Activated T-cell treated with anti-CD3 and anti-CD28 coated beads for 48 hours (primary cell): ENCODE results near the gene TUBB6.

ENCODE experiments used
- DNase-seq: peaks from one replicate; pipeline ENCODE4 v3.0.0-alpha.2; 2020; ENCODE audit warnings: low read depth

TUBB6 gene

DNA sequence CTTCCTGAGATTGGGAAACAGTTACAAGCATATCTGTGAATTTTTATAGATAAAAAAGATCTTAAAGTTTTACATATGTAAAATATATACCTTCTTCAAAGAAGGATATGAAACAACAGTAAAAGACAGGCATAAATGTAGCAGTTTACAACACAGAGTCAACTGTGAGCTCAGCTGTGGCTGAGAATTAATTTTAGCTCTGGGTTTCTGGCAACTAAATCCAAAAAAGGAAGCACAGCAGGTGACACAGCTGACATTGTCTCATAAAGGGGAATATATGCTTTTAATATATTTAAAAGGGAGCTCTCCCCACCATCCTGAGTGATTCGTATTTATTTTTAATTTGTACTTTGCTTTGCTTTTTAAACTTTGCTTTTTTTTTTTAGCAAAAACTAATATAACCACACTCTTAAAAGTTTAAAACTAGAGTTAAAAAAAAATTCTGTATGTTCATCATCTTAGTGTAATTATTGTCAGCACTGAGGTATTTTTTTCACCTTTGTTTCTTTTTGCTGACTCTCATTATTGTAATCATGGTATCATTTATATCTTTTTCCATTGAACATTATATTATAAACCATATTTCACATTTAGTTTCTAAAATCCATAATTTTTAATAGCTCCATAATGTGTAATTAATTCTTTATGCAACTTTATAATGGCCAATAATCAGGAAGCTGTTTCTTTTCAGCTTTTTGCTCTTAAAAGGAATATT, 6.7 kb downstream of the TUBB6 start:
- no peak for DNase-seq

GRCh38 chr18:12315490-12315889, 7.4 kb downstream of the TUBB6 start:
- no peak for DNase-seq

DNA sequence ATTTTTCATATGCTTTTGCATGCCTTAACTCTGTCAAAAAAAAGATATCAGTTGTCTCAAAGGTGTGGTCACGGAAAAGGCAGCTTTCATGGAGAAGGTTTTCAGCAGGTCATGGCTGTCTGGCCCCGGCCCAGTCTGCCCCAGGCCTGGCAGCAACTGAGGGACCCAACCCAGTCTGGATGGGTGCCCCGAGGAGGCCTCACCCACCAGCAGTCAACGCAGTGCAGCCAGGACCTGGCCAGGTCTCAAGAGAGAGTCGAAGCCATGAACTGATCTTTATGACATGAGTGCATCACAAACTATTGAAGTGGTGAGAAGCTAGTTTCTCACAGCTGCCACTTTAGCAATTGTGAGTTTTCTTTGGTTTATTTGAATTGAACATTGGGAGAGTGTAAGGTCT, 7.9 kb downstream of the TUBB6 start:
- DNase-seq: no peak

- no peak for DNase-seq
Observed at GRCh38 chr18:12317664-12318333, 9.8 kb downstream of the TUBB6 start.

GRCh38 chr18:12318334-12318697, 10.3 kb downstream of the TUBB6 start:
- DNase-seq: no peak

DNA sequence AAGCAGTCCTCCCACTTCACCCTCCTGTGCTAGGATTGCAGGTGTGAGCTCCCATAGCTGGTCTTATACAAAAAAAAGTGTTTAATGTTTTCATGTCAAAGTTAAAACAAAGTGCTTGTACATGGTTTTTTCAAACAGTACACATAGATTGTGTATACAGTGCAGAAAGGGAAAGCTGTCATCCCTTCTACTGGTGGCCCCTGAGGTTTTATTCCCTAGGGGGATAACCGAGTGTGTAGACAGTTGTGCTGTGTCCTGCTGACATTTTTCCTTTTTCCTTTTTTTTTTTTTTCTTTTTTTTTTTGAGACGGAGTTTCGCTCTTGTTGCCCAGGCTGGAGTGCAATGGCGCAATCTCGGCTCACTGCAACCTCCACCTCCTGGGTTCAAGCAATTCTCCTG, 10.8 kb downstream of the TUBB6 start:
- no peak for DNase-seq

- DNase-seq: no peak
Observed at GRCh38 chr18:12321333-12321732, 13.3 kb downstream of the TUBB6 start.

GRCh38 chr18:12324991-12325725, 17.1 kb downstream of the TUBB6 start:
- DNase-seq: no peak

- no peak for DNase-seq
Observed at GRCh38 chr18:12325726-12326245, 17.7 kb downstream of the TUBB6 start.

DNA sequence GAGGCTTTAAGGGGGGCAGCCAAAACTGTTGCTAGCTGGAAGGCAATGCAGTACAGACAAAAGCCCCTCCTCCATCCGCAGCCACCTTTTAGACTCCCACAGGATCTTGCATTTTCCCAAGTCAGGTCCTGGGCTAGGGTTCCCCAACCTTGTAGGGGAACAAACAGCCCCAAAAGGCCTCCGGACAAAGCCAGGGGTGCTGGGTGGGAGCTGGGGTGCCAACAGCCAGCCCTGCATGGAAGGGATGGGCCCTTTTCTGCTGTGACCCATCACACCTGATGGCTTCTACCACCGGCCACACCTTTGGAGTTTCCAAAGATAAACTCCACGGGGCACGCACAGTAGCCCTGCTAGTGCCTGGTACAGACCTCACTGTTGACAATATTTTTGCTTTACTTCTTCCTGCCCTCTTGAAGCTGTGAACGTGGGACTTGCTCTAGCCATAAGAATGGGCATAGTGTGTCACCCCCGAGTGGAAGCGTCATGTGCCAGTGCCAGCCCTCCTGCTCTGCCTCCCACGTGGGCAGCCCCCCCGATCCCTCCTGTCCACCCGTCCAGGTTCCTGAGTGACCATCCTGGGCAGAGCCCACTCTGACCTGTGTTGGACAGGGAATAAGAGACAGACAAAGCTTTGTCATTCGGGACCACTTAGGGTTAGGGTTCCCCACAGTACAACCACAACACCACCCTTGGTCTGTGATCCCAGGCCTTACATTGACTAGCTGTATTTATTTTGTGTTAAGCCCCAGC, 18.8 kb downstream of the TUBB6 start:
- DNase-seq: no peak

GRCh38 chr18:12327510-12328178, 19.6 kb downstream of the TUBB6 start:
- peak; percentile 71 for DNase-seq

DNA sequence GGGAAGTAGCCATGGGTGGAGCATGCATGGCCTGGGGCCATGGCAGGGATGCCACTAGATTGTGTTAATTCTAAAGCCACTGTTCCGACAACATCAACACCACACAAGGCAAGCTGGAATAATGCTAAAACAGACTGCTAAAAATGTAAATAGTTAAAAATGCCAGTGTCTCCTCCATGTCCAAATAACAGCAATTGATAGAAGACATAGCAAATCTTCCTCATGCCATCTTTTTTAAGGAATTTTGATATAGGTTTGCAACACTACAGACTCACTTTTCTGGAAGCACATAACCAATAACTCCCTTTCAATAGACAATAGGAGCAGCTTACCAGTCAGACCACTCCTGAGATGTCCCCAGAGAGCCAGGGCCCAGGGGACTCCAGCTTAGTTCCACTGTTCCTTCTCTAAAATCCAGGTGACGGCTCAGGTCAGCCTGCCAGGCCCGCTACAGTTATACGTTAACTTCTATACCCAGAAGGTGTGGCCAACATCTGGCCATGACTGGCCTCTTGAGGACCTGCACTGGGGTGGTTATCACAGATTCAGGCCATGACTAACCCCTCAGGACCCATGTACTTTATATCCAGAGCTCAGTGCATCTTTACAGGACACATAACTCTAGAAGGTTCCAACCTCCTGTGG, 20.3 kb downstream of the TUBB6 start:
- DNase-seq: no peak

DNA sequence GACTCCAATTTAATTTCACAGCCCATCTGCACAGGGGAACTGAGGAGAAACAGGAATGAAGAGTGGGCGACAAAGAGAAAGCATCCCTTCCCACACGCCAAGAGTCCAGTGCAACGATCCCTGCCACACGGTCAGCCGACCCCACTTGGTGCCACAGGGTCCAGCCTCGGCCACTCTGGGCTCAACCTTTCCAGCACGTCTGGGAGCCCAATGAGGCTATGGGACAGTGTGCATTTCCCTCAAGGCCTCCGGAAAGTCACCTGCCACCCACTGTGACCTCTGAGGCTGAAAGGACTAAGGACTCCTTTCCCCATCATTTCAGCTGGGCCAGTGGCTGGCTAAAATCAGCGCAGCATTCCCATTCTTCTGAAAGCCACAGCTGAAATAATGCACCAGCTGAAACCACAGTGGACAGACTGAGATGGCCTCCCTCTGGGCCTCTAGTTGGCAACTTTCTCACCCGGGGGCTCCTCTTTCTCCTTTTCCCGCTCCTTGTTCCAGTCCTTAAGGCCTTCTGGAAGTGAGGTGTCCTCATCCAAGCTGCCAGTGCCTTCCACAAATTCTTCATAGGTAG, 21.2 kb downstream of the TUBB6 start:
- DNase-seq: no peak

DNA sequence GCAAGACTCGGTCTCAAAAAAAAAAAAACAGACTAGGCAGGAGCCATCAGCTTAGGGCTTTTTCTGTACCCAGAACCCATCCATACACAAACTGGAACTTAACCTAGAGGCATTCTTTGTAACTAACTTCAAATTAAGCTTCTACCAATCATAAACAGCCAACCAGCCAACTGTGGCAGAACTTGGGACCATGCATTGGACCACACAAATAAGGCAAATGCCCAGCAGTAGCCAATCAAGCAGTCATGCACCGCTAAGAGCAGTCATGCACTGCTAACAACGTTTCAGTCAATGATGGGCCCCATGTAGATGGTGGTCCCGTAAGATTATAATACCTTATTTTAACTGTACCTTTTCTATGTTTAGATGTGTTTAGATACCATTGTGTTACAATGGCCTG, 22.7 kb downstream of the TUBB6 start:
- no peak for DNase-seq

DNA sequence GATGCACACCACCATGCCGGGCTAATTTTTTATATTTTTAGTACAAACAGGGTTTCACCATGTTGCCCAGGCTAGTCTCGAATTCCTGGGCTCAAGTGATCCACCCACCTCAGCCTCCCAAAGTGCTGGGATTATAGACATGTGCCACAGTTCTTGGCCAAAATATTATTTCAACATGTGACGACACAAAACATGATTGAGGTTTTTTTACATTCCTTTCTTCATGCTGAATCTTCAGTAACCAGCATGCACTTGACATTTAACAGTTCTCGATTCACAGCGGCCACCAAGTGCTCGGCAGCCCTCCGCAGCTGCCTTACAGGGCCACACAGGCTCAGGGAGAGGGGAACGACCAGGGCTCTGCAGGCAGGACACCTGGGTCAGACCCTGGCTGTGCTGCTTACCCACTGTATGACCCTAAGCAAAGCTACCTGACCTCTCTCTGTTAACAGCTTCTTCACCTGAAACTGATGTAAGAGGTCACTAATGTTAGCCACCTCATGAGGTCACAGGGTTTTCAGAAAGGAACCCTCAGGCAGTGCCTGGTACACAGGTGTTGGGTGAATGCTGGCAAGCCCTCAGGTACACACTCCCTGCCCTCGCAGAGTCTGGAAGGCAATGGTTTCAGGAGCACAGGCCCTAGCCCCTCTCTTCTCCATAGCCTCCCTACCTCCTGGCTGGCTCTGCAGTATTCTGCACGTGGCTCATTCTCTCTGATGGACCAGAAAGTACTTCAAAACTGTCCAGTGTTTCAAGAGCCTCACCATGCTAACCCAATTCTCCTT, 25.7 kb downstream of the TUBB6 start:
- DNase-seq: no peak

DNA sequence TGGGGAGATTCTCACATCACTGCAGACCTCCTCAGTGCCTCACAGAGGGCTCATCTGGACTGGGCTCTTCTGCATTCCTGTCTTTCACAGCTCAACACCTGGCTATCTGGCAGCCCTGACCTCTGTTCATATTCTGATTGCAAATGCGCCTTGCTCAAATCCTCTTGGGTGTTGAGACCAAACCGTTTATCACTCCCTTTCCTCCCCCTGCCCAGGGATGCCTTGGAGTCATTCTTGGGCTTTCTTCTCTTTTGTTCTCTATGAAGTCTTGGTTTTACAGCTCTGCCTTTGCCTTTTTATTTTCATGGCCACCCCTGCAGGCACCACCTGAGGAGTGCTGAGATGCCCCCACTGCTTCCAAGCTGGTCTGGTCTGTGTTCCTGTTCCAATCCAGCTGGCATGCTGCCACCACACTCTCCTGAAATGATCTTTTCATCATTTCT, 26.3 kb downstream of the TUBB6 start:
- DNase-seq: no peak

DNA sequence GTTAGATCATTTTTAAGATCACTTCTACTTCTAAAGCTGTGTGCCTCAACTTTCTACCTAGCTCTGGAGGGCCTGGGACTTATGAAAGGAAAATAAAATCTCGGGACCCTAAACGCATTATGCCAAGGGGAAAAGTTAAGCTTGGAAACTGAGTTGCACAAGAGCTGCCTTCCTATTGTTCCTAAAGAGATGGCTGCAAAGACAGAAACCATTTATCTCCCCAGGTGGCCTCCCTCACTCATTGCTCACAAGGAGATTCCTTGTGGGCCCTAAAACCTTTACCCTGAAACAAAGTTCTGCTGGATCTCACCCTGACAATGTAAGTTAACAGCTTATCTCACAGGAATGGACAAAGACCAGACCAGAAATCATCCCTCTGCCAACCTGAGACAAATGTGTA, 26.8 kb downstream of the TUBB6 start:
- DNase-seq: no peak

DNA sequence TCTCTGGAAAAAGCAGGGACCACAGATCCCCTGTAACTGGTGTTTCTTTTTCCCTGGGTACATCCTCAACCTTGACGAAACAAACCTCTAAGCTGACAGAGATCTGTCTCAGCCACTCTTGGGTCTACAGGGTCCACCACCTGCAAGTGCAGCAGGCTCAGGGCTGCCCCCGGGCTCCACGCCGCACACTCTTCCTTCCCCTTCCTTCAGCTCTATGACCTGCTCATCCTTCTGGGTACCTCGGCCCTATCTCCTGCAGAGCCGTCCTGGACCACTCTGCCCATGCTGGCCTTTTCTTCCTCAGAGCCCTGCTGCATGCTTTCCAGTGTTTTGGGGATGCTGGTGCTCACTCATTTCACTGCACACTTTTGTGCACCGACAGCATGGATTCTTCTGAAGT, 27.5 kb downstream of the TUBB6 start:
- no peak for DNase-seq

GRCh38 chr18:12336171-12336613, 28.2 kb downstream of the TUBB6 start:
- no peak for DNase-seq

DNA sequence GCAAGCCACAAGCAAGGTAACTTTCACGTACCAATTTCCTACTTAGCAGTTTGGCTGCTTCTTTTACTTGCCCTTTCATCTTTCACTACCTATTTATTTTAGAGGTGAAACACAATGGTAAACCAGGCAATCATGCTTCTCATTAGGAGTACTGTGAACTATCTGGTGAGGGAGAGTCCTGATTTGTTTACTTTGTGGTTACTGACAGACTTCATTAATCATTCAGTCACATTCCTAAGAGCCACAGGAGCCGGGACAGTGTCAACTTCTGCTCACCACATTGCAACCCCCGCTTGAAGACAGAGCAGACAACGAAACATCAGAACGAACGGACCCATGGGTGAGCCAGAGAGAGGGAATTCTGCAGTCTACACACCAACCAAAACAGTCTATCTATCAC, 28.8 kb downstream of the TUBB6 start:
- no peak for DNase-seq
